ENCODE measurements around the gene SERPIND1.

Gene SERPIND1

GRCh38 chr22:20763630-20764470, 10.1 kb upstream of the SERPIND1 start:
- TF ChIP-seq REST (IDR thresholded peaks at IDR 0.05; ENCODE audit: insufficient read depth in 1 of 2, low read depth in 2 of 2, low read length in 2 of 2) (no peak), FOXP2 (optimal IDR thresholded peaks at IDR 0.05; ENCODE audit: borderline replicate concordance, extremely low read depth, extremely low read length, insufficient read depth) (no peak), SIN3A (IDR thresholded peaks at IDR 0.05; ENCODE audit: borderline replicate concordance, insufficient read depth, low read length) (no peak), TAF1 (IDR thresholded peaks at IDR 0.05; ENCODE audit: borderline replicate concordance, insufficient read depth, low read length) (no peak), POLR2AphosphoS5 (IDR thresholded peaks at IDR 0.05; ENCODE audit: low read depth, low read length) (no peak)

- TF ChIP-seq TAF1 (IDR thresholded peaks at IDR 0.05; ENCODE audit: borderline replicate concordance, insufficient read depth, low read length) (no peak), REST (IDR thresholded peaks at IDR 0.05; ENCODE audit: insufficient read depth in 1 of 2, low read depth in 2 of 2, low read length in 2 of 2) (no peak), FOXP2 (optimal IDR thresholded peaks at IDR 0.05; ENCODE audit: borderline replicate concordance, extremely low read depth, extremely low read length, insufficient read depth) (no peak), POLR2AphosphoS5 (IDR thresholded peaks at IDR 0.05; ENCODE audit: low read depth, low read length) (no peak), SIN3A (IDR thresholded peaks at IDR 0.05; ENCODE audit: borderline replicate concordance, insufficient read depth, low read length) (no peak)
Observed at GRCh38 chr22:20764471-20764720, 9.5 kb upstream of the SERPIND1 start.

GRCh38 chr22:20764729-20765128, 9.2 kb upstream of the SERPIND1 start:
- TF ChIP-seq TAF1 (IDR thresholded peaks at IDR 0.05; ENCODE audit: borderline replicate concordance, insufficient read depth, low read length) (no peak), SIN3A (IDR thresholded peaks at IDR 0.05; ENCODE audit: borderline replicate concordance, insufficient read depth, low read length) (no peak), FOXP2 (optimal IDR thresholded peaks at IDR 0.05; ENCODE audit: borderline replicate concordance, extremely low read depth, extremely low read length, insufficient read depth) (no peak), REST (IDR thresholded peaks at IDR 0.05; ENCODE audit: insufficient read depth in 1 of 2, low read depth in 2 of 2, low read length in 2 of 2) (no peak), POLR2AphosphoS5 (IDR thresholded peaks at IDR 0.05; ENCODE audit: low read depth, low read length) (no peak)

- TF ChIP-seq SIN3A (IDR thresholded peaks at IDR 0.05; ENCODE audit: borderline replicate concordance, insufficient read depth, low read length) (no peak), POLR2AphosphoS5 (IDR thresholded peaks at IDR 0.05; ENCODE audit: low read depth, low read length) (no peak), TAF1 (IDR thresholded peaks at IDR 0.05; ENCODE audit: borderline replicate concordance, insufficient read depth, low read length) (no peak), REST (IDR thresholded peaks at IDR 0.05; ENCODE audit: insufficient read depth in 1 of 2, low read depth in 2 of 2, low read length in 2 of 2) (no peak), FOXP2 (optimal IDR thresholded peaks at IDR 0.05; ENCODE audit: borderline replicate concordance, extremely low read depth, extremely low read length, insufficient read depth) (no peak)
Observed at GRCh38 chr22:20765938-20766337, 8.0 kb upstream of the SERPIND1 start.

Data from PFSK-1 (cell line).